GM19397 (cell line): ENCODE data around the gene DEPP1.

ENCODE experiments used
- ATAC-seq: cut with Tn5 transposase; IDR thresholded peaks from one replicate; pipeline ENCODE4 v1.9.1; 2021; ENCODE audit warnings: mild to moderate bottlenecking, moderate library complexity; ENCODE audit not compliant: unreplicated experiment

Gene DEPP1

GRCh38 chr10:44956226-44956625 is 22.4 kb downstream of the DEPP1 start:
- no peak for ATAC-seq

DNA sequence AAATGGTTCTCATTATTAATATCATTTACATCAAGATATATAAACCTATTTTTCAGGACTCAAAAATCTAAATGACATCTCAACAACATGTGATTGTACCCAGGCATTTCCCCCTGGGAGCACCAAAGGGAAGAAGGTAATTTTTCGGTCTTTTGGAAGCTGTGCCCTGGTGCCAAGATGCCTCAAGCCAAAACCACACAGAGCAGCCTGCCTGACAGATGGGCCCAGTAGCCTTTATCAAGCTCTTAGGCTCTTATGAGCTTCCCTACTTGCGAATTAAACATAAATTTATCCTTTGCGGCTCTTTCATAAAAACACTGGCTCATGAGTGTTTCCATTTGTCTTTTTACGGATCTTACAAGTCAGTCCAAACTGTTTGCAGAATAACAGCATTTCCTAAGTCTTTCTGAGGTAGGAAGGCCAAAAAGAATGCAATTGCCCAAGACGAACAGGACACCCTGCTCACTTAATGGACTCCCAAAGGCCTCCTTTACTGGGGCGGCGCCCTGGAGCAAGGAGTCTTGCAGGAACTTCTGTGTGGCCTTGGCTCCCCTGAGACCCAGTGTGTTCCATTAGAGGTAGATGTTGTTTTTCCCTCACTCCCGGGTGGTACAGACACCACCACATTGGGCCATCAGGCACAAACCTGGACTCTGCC is 23.1 kb downstream of the DEPP1 start:
- ATAC-seq: no peak

- ATAC-seq: no peak
Observed at GRCh38 chr10:44954962-44955361, 23.6 kb downstream of the DEPP1 start.

GRCh38 chr10:44954042-44954441 is 24.6 kb downstream of the DEPP1 start:
- ATAC-seq: no peak

DNA sequence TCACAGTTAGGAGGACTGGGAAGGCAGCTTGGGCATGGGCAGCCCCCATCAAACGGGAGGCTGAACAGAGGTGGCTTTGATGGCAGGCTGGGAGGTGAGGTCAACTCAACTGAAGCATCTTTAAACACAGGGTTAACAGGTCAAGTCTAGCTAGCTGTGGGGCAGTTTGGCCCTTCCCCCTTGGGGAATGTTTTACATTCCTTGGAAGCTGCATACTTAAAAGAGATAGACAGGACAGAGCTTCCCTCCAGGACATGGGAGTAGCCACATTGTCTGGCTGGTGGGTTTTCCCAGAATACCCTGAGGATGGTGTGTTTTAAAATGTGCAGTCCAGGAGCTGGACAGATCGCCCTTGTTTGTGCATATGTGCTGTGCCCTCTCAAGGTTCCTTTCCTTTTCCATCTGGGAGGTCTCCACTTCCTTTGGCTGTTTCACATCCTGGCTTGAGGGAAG is 25.8 kb downstream of the DEPP1 start:
- no peak for ATAC-seq

DNA sequence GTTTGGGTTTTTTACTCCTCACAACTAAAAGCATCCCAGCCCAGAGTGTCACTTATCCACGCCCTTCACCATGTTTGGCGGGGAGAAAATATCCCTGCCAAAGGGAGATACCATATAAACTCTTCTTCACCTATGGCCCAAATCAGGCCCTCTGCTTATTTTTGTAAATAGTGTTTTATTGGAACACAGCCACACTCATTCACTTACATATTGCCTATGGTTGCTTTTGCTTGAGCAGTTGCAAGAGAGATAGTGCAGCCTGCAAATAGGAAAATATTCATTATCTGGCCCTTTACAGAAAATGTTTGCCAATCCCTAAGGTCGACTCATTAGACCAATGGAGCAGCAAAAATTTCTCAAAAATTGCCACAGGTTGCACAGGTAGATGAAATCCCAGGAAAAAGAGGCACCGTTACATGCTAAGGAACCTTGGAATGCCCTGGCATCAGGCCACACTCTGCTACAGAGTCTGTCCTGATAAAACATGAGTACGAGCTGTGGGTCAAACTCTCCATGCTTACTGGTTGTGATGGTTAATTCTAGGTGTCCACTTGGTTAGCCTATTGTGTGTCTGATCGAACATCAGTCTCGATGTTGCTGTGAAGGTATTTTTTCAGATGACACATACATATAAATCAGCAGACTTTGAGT is 26.9 kb downstream of the DEPP1 start:
- no peak for ATAC-seq

DNA sequence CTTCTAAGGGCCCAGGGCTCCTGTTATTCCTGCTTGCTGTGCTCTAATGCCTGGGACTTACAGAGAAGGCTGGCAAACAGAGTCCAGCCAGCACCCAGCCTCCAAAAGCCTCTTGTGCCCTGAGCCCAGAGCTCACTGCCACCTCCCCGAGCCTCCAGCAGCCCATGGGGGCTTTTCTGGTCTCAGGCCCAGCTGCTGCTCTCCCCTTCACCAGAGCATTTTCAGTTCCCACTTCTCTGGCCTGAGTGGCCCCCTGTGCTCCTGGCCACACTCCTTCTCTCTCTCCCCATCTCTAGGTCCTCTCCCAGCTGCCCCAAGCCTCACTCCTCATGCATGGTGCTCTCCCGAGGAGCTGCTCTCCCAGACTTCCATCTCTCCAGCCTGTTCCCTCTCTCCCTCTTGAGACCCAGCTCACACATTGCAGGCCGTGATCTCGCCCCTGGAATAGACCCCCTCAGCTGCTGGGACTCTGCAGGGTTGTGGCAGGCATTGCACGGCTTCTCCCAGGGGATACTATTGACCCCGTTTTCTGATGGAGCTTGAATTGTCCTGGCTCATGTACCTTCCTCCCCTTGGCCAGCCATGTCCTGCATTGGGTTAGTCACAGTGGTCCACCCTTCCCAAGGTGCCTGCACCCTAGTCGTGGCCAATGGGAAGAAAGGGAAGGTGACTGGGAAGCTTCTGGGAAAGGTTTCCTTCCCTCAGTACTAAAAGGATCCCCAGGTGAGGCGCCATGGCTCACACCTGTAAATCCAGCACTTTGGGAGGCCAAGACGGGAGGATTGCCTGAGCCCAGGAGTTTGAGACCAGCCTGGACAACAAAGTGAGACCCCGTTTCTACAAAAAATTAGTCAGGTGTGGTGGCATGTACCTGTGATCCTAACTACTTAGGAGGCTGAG is 28.0 kb downstream of the DEPP1 start:
- ATAC-seq: no peak

DNA sequence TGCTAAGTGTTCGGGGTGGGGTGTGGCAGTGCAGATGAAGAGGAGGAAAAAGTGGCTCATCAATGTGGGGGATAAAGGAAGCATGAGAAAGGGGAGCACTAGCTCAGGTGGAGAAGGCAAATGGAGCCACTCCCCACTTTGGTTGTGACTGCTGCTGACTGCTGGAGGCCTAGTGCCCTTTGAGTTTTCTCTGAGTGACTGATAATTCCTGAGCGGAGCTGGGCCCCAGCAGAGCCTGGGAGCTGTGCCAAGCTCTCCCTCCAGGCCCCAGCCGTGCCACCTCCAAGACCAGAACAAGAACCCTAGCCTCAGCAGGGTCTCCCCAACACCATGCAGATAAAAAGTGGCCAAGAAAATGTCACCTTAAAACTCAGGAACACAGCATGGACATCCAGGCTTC is 28.7 kb downstream of the DEPP1 start:
- no peak for ATAC-seq

DNA sequence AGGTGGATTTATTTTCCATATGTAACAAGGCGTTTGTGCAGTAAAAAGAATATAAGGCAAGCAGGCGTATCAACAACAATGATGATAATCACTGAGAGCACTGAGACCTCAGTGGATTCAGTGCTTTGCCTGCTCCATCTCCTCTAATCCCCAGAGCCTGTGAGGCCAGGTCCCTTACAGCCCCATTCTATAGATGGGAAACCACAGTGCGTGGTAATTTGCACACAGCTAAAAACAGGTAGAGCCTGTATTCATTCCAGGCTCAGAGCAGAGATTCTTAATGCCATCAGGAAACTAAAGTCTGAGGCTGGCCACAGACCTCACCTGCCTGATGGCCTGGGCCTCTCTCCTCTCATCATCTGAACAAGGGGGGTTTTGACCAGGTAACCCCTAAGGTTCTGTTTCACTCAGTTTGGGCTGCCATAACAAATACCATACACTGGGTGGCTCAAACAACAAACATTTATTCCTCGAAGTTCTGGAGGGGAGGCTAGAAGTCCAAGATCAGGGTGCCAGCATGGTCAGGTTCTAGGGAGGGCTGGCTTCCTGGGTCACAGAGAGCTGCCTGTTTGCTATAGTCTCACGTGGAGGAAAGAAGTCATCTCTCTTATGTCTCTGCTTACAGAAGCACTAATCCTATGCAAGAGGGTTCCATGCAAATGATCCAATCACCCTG is 29.3 kb downstream of the DEPP1 start:
- ATAC-seq: no peak

GRCh38 chr10:44948642-44949041 is 30.0 kb downstream of the DEPP1 start:
- ATAC-seq: no peak

- ATAC-seq: peak; percentile 54
Observed at GRCh38 chr10:44947371-44948152, 31.0 kb downstream of the DEPP1 start.

DNA sequence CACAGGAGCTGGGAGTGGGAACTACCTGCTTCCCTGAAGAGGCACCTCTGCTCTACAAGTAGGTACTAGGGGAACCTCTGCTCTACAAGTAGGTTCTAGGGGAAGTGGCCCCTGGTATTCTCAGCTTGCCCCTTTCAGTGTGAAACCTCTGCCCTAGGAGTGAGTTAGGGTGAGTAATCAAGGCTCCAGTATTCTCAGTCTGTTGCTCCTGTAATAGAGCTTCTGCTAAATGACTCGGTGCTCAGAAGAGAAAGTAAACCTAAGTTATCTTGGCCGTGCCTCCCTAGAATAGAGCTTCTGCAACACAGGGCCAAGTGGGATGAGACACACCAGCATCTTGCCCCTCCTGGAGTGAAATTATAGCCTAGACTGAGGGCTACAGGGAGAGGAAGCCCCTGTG is 32.4 kb downstream of the DEPP1 start:
- peak; percentile 39 for ATAC-seq

DNA sequence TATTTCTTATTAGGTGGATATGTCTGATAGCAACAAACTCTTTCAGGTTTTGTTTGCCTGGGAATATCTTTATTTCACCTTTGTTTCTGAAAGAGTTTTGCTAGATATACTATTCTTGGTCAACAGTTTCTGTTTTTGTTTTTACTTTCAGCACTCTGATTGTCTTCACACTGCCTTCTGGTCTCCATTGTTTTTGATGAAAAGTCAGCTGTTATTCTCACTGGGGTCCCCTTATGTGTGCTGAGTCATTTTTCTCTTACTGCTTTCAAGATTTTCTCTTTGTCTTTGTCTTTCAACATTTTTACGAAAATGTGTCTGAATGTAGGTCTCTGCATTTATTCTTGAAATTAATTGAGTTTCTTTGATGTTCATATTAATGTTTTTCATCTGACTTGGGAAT is 34.3 kb downstream of the DEPP1 start:
- no peak for ATAC-seq

GRCh38 chr10:44939691-44940401 is 38.8 kb downstream of the DEPP1 start:
- ATAC-seq: no peak

DNA sequence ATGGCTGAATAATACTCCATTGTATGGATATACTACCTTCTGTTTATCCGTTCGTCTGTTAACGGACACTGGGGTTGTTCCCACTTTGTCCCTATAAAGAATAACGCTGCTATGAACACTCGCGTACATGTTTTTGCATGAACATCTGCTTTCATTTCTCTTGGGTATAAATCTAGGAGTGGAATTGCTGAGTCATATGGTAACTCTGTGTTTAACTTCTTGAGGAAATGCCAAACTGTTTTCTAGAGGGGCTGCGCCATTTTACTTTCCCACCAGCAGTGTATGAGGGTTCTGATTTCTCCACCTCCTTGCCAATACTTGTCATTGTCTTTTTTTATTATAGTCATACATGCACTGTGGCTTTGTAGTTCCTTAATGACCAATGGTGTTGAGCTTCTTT is 39.7 kb downstream of the DEPP1 start:
- ATAC-seq: no peak

GRCh38 chr10:44937196-44938005 is 41.2 kb downstream of the DEPP1 start:
- no peak for ATAC-seq

- no peak for ATAC-seq
Observed at GRCh38 chr10:44936314-44936975, 42.2 kb downstream of the DEPP1 start.

DNA sequence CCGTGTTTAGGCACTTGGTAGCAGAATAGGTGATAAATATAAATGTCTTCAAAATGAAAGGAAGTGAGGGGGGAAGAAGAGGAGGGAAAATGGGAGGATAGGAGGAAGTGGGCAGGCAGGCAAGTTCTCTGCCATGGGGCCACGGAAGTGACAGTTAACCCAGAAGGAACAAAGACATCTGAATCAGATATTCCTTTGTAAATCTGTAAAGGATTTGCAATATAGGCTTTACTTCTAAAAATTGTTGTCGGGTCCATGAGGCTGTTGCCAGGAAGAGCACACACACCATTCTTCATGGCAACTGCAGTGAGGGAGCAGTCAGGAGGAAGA is 42.7 kb downstream of the DEPP1 start:
- no peak for ATAC-seq
